Omental fat pad (tissue), 4 donors: ENCODE results near the gene PLPPR3. TPM values are rescaled to one million over a fixed set of nuclear protein-coding genes. Genes with fewer than 3 reads are reported as not detected.

Source experiments
- ATAC-seq: fragments of 150-250 bp; one replicate; pipeline ENCODE4 v1.9.1; 2016; ENCODE audit warnings: mild to moderate bottlenecking, moderate library complexity; ENCODE audit not compliant: low FRiP score
- DNase-seq: peaks from one replicate; pipeline ENCODE4 v3.0.0-alpha.2; 2019; ENCODE audit warnings: low spot score
- total RNA-seq, 4 donors: library from RNA; depleted of rRNA; stranded (reverse); fragments of >200 nt; gene quantifications; one replicate each; pipeline ENCODE4 v1.1.0, GENCODE V29; 2016
- TF ChIP-seq, protein P1 (sequence below), 3 donors: fragments of 450-650 bp; IDR thresholded peaks; one replicate each; pipeline ENCODE4 v1.5.1; 2016 to 2017; ENCODE audit warnings: antibody characterized with exemption in 3 of 3, mild to moderate bottlenecking in 3 of 3, moderate library complexity in 2 of 3

The PLPPR3 gene
- total RNA-seq, 4 donors from 2014 or later: not detected

DNA sequence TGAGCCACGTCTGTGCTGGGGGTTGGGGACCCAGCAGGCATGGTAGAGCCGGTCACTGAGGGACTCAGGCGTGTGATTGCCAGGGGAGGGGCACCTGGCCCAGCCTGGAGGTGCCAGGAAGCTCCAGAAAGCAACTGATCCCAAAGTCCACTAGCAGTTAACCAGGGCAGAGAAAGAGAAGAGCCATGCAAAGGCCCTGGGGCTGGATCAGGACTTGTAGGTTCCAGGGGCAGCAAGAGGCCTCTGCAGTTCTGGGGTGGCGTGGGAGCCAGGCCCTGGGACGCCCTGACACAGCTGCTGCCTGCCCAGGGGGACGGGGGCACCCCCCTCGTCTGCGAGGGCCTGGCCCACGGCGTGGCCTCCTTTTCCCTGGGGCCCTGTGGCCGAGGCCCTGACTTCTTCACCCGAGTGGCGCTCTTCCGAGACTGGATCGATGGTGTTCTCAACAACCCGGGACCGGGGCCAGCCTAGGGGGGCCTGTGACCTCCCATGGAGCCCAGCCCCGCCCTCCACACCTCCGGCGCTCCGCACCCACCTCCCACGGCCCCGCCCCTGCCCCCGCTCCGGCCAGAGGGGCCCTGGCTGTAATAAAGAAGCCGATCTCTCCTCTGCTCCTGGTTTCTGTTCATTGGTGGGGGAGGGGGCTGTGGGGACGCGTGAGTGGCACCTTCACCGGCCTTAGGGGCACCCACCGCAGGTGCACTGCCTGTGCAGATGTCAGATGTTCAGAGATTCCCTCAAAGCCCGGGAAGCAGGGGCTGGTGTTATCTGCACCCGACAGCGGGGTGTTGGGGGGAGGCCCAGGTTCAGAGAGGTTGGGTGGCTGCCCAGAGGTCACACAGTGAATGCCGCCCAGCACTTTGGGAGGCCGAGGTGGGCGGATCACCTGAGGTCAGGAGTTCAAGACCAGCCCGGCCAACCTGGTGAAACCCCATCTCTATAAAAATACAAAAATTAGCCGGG is 9.9 kb upstream of the PLPPR3 start:
- ATAC-seq (peak; percentile 30), DNase-seq (no peak)
- TF ChIP-seq, protein P1, sequence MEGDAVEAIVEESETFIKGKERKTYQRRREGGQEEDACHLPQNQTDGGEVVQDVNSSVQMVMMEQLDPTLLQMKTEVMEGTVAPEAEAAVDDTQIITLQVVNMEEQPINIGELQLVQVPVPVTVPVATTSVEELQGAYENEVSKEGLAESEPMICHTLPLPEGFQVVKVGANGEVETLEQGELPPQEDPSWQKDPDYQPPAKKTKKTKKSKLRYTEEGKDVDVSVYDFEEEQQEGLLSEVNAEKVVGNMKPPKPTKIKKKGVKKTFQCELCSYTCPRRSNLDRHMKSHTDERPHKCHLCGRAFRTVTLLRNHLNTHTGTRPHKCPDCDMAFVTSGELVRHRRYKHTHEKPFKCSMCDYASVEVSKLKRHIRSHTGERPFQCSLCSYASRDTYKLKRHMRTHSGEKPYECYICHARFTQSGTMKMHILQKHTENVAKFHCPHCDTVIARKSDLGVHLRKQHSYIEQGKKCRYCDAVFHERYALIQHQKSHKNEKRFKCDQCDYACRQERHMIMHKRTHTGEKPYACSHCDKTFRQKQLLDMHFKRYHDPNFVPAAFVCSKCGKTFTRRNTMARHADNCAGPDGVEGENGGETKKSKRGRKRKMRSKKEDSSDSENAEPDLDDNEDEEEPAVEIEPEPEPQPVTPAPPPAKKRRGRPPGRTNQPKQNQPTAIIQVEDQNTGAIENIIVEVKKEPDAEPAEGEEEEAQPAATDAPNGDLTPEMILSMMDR (IDR thresholded peaks at IDR 0.05): no peak

- ATAC-seq (no peak), DNase-seq (no peak)
- TF ChIP-seq, protein P1 (IDR thresholded peaks at IDR 0.05): no peak
Measured at GRCh38 chr19:829129-829758, 7.5 kb upstream of the PLPPR3 start.

GRCh38 chr19:827710-828321 is 6.1 kb upstream of the PLPPR3 start, which contains the start of gene AZU1:
TSS of gene AZU1 (plus strand) at chr19:827837. CDS start at chr19:827847, 10 bp downstream.
- DNase-seq: no peak
- ATAC-seq: no peak
- TF ChIP-seq, protein P1 (IDR thresholded peaks at IDR 0.05): no peak

GRCh38 chr19:827314-827709 is 5.6 kb upstream of the PLPPR3 start:
- peak; percentile 16 for ATAC-seq
- TF ChIP-seq, protein P1 (IDR thresholded peaks at IDR 0.05): no peak
- DNase-seq: no peak

DNA sequence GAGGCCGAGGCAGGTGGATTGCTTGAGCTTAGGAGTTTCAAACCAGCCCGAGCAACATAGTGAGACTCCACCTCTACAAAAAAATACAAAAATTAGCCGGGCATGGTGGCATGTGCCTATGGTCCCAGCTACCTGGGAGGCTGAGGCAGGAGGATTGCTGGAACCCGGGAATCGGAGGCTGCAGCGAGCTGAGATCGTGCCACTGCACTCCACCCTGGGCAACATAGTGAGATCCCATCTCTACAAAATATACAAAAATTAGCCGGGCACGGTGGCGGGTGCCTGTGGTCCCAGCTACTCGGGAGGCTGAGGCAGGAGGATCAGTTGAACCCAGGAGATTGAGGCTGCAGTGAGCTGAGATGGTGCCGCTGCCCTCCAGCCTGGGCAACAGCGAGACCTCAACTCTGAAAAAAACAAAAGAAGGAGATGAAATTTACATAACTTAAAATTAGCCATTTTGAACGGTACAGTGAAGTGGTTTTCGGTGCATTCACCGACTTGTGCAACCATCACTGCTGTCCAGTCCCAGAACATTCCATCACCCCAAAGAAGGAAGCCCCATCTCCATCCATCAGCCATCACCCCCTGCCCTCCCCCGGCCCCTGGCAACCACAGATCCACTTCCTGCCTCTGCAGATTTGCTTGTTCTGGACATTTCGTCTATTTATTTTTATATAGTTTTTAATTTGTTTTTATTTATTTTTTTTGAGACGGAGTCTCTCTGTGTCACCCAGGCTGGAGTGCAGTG is 4.3 kb upstream of the PLPPR3 start:
- no peak for ATAC-seq
- no peak for DNase-seq
- TF ChIP-seq, protein P1 (IDR thresholded peaks at IDR 0.05): no peak

- no peak for ATAC-seq
- no peak for DNase-seq
- TF ChIP-seq, protein P1 (IDR thresholded peaks at IDR 0.05): no peak
Measured at GRCh38 chr19:824885-825284, 3.1 kb upstream of the PLPPR3 start.
